K562 (cell line): ENCODE results near the gene KLKB1. TPM values are rescaled to one million over a fixed set of nuclear protein-coding genes. Genes with fewer than 3 reads are reported as not detected.

Experiments used
- ATAC-seq: fragments of 200-7000 bp; cut with Tn5 transposase; 3 replicates; pipeline ENCODE4 v1.9.1; 2020; ENCODE audit warnings: moderate library complexity
- BruUV-seq: library from RNA; stranded (reverse); fragments of 400-500 nt; replicated peaks from 2 replicates; lab custom pipeline; 2021; lab: Mats Ljungman, UMichigan
- CTCF ChIA-PET: fragments of 300-600 bp; formaldehyde crosslinking; extraction: SDS; loops from one replicate; lab custom pipeline; 2021; ENCODE audit warnings: low intra/inter-chr PET ratio; lab: Yijun Ruan, JAX
- POLR2A ChIA-PET: fragments of 300-600, 350-650 bp; sonication (Branson Sonifier 250); formaldehyde crosslinking; extraction: SDS; loops from one replicate; lab custom pipeline; 2021; ENCODE audit warnings: antibody characterized with exemption, inconsistent platforms; lab: Yijun Ruan, JAX
- DNase-seq, 4 experiments: peaks; one replicate each; pipeline versions ENCODE4 v3.0.0 to v3.0.0-alpha.2; 2011 to 2018; ENCODE audit warnings: low spot score in 3 of 4, mixed read lengths in 3 of 4; ENCODE audit errors: extremely low read depth in 1 of 4
- FAIRE-seq: peaks from 2 replicates; lab custom pipeline; 2011; peaks lifted over from hg19 to GRCh38; lab: Jason Lieb, UNC
- H2AFZ ChIP-seq: 2 replicates; pipeline ENCODE4 v1.6.0; 2011; ENCODE audit warnings: low read depth, low read length, control low read depth, inconsistent platforms
- H3K27ac ChIP-seq: fragments of 200-600 bp; 3 replicates; pipeline ENCODE4 v1.8.0; 2011; ENCODE audit warnings: low read depth, mild to moderate bottlenecking, control low read depth, inconsistent platforms, low read length, moderate library complexity, mixed read lengths; ENCODE audit errors: extremely low read depth
- H3K27me3 ChIP-seq, 2 experiments: fragments of 300-600 bp in 1 of 2; 2 replicates in 1 of 2; 3 replicates in 1 of 2; pipeline versions ENCODE4 v1.6.0 to v1.8.0; 2011; ENCODE audit warnings: inconsistent platforms in 2 of 2, low read length in 2 of 2, mild to moderate bottlenecking in 1 of 2, mixed read lengths in 1 of 2, moderate library complexity in 1 of 2; ENCODE audit not compliant: control insufficient read depth in 2 of 2, insufficient read depth in 2 of 2
- H3K36me3 ChIP-seq: fragments of 300-600 bp; 3 replicates; pipeline ENCODE4 v1.8.0; 2011; ENCODE audit warnings: mild to moderate bottlenecking, low read length, inconsistent platforms; ENCODE audit not compliant: control insufficient read depth, insufficient read depth
- H3K4me1 ChIP-seq, 2 experiments: fragments of 200-600 bp in 1 of 2; replicated peaks in 1 of 2; 2 replicates in 1 of 2; 3 replicates in 1 of 2; pipeline versions ENCODE4 v1.5.1 to v1.8.0; 2011; ENCODE audit warnings: inconsistent platforms in 2 of 2, low read length in 2 of 2, mild to moderate bottlenecking in 1 of 2, mixed read lengths in 1 of 2, moderate library complexity in 1 of 2; ENCODE audit not compliant: control insufficient read depth in 2 of 2, insufficient read depth in 2 of 2
- H3K4me2 ChIP-seq: 2 replicates; pipeline ENCODE4 v1.6.1; 2011; ENCODE audit warnings: low read length, control low read depth, inconsistent platforms, mixed read lengths; ENCODE audit not compliant: insufficient read depth
- H3K4me3 ChIP-seq: fragments of 200-600 bp; sonication (generic), shearing (Covaris generic); 2 replicates; pipeline ENCODE4 v1.5.1; 2016; ENCODE audit warnings: control low read depth, inconsistent platforms
- H3K79me2 ChIP-seq: fragments of 200-600 bp; 3 replicates; pipeline ENCODE4 v1.8.0; 2011; ENCODE audit warnings: low read length, inconsistent platforms; ENCODE audit not compliant: control insufficient read depth, insufficient read depth
- H3K9ac ChIP-seq, 2 experiments: 2 replicates each; pipeline versions ENCODE4 v1.6.0 to v1.6.1; 2011; ENCODE audit warnings: low read depth in 2 of 2, low read length in 2 of 2, control low read depth in 1 of 2, inconsistent platforms in 1 of 2, mild to moderate bottlenecking in 1 of 2, mixed read lengths in 1 of 2; ENCODE audit not compliant: insufficient read depth in 1 of 2
- H3K9me1 ChIP-seq: one replicate; pipeline ENCODE4 v1.6.0; 2011; ENCODE audit warnings: inconsistent platforms, mild to moderate bottlenecking, low read length, moderate library complexity; ENCODE audit not compliant: control insufficient read depth, insufficient read depth
- H3K9me3 ChIP-seq: replicated peaks from 2 replicates; pipeline ENCODE4 v1.5.1; 2011; ENCODE audit warnings: low read depth, low read length, inconsistent platforms; ENCODE audit not compliant: control insufficient read depth, insufficient read depth
- H4K20me1 ChIP-seq: replicated peaks from 2 replicates; pipeline ENCODE4 v1.6.1; 2011; ENCODE audit warnings: low read length, inconsistent platforms, mixed read lengths; ENCODE audit not compliant: control insufficient read depth, insufficient read depth
- NEUROD1 ChIP-seq: fragments of 150-350 bp; IDR thresholded peaks from 2 replicates; pipeline ENCODE4 v1.6.1; 2014; ENCODE audit warnings: borderline replicate concordance, low read length, low read depth; ENCODE audit not compliant: partially characterized antibody
- NFATC3 ChIP-seq: fragments of 450-650 bp; IDR thresholded peaks from 2 replicates; pipeline ENCODE4 v1.6.1; 2017; ENCODE audit warnings: mild to moderate bottlenecking
- SP1 ChIP-seq: sonication (generic); formaldehyde crosslinking; IDR thresholded peaks from 2 replicates; pipeline ENCODE4 v1.8.1; 2022; ENCODE audit warnings: mild to moderate bottlenecking, missing genetic modification reagents
- WGBS: fragments of 100-300 bp; shearing (Covaris generic); methylation state at CpG from one replicate; pipeline ENCODE4 v1.1.6; 2016; ENCODE audit warnings: low coverage, mixed read lengths; ENCODE audit not compliant: insufficient coverage; ENCODE audit errors: missing lambda C conversion rate; 5-methylcytosine and 5-hydroxymethylcytosine counted together
- in situ Hi-C: fragments of 300-500 bp; cut with MboI; formaldehyde crosslinking; loops from 4 replicates; pipeline ENCODE4 v1.15.0; 2018; ENCODE audit warnings: inconsistent platforms, mixed read lengths
- intact Hi-C: fragments of 100-400 bp; cut with micrococcal nuclease; formaldehyde crosslinking; loops from 2 replicates; pipeline ENCODE4 v1.14.2; 2022
- polyA plus RNA-seq, 8 experiments: library from polyadenylated mRNA; depleted of rRNA in 4 of 8; stranded (reverse) in 5 of 8; unstranded in 3 of 8; fragments of >200 nt; fragmentation: Nextera tagmentation in 2 of 8; fragmentation: Illumina TruSeq in 1 of 8; extraction: Ambion mirVana in 2 of 8; extraction: Trizol in 1 of 8; gene quantifications; 2 replicates each; pipeline versions ENCODE4 v1.2.1 to v1.2.3, GENCODE V29; 2011 to 2014; ENCODE audit warnings: inconsistent platforms in 1 of 8, missing spikeins in 1 of 8
- total RNA-seq, 7 experiments: library from RNA; depleted of rRNA in 6 of 7; stranded (reverse); fragments of >200 nt in 6 of 7; fragmentation: Illumina TruSeq in 2 of 7; extraction: Trizol in 2 of 7; gene quantifications; 2 replicates each; pipeline versions ENCODE4 v1.2.1 to v1.2.3, GENCODE V29; 2011 to 2021; ENCODE audit warnings: low replicate concordance in 1 of 7
- TF ChIP-seq, protein P1 (sequence below): sonication (generic); formaldehyde crosslinking; IDR thresholded peaks from 2 replicates; pipeline ENCODE4 v1.8.1; 2023; ENCODE audit warnings: mild to moderate bottlenecking, missing genetic modification reagents, moderate library complexity
- TF ChIP-seq, protein P2 (sequence below): sonication (generic); formaldehyde crosslinking; IDR thresholded peaks from 2 replicates; pipeline ENCODE4 v1.8.0; 2023; ENCODE audit warnings: mild to moderate bottlenecking, missing genetic modification reagents

Gene KLKB1
- total and polyA plus RNA-seq, 9 of the 15 experiments (the other 6 are each of a cell fraction or from before 2014, with no cell fraction given), result 0.27 TPM; not detected in 8

DNA sequence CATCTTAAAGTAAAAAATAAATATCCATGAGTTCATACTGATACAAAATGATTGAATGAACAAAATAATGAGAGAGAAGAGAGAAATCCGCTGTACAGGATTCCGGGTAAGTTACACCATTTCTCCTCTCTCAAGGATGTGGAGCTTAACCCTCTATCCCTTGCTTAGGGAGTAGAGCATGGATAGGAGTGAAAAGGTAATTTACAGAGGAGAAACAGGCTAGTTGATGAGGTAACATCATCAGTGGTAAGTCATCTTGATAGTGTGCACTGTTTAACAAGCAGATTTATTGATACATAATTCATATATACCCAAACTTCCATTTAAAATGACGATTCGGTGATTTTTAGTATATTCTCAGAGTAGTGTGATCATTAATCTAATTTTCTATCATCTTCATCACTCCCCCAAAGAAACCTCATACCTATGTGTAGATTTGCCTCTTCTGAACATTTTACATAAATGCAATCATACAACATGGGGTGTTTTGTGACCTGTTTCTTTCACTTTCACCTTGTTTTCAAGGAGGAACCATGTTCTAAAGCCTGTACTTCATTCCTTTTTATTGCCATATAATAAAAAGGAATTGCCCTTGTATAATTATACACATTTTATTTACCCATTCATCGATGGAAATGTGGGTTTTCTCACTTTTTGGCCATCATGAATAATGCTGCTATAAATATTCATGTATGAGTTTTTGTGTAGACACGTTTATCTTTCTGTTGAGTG lies 73.5 kb downstream of the KLKB1 start:
- ATAC-seq (no peak), DNase-seq (no peak), FAIRE-seq (no peak)
- H3K4me3 ChIP-seq, result no peak overlapping the region
- in situ Hi-C loops (no loop called here), intact Hi-C loops (no loop called here)
- no peaks in the 10 kb centered on the region for H3K9me1 ChIP-seq
- no peaks in the 10 kb centered on the region for H3K79me2 ChIP-seq
- 2% methylated on average over 6 of the region's 6 CpGs for WGBS
- no peaks in the 10 kb centered on the region for H4K20me1 ChIP-seq
- H3K36me3 ChIP-seq, result no peaks in the 10 kb centered on the region
- TF ChIP-seq SP1 (no peak), NEUROD1 (no peak), NFATC3 (no peak)
- TF ChIP-seq, protein P1, sequence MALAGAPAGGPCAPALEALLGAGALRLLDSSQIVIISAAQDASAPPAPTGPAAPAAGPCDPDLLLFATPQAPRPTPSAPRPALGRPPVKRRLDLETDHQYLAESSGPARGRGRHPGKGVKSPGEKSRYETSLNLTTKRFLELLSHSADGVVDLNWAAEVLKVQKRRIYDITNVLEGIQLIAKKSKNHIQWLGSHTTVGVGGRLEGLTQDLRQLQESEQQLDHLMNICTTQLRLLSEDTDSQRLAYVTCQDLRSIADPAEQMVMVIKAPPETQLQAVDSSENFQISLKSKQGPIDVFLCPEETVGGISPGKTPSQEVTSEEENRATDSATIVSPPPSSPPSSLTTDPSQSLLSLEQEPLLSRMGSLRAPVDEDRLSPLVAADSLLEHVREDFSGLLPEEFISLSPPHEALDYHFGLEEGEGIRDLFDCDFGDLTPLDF (CRISPR knock-in tag), result no peak
- TF ChIP-seq, protein P2, sequence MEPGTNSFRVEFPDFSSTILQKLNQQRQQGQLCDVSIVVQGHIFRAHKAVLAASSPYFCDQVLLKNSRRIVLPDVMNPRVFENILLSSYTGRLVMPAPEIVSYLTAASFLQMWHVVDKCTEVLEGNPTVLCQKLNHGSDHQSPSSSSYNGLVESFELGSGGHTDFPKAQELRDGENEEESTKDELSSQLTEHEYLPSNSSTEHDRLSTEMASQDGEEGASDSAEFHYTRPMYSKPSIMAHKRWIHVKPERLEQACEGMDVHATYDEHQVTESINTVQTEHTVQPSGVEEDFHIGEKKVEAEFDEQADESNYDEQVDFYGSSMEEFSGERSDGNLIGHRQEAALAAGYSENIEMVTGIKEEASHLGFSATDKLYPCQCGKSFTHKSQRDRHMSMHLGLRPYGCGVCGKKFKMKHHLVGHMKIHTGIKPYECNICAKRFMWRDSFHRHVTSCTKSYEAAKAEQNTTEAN, result no peak
- H3K9ac ChIP-seq, result no peak overlapping the region
- POLR2A ChIA-PET, result no interaction called here
- CTCF ChIA-PET, result no interaction called here
- peaks cover 0 to 10% of the 10 kb centered on the region in 2 experiments; a peak in 1 of 5 replicates for H3K4me1 ChIP-seq
- no peaks in the 10 kb centered on the region for H3K9me3 ChIP-seq
- no peak overlapping the region for H2AFZ ChIP-seq
- peaks cover 7 to 35% of the 10 kb centered on the region in 2 experiments; a peak in 4 of 5 replicates for H3K27me3 ChIP-seq
- H3K27ac ChIP-seq, result no peak overlapping the region
- no TSS peak for BruUV-seq
- H3K4me2 ChIP-seq, result no peak overlapping the region
